ENCODE data around the gene PTPRT.

GRCh38 chr20:43202100-43202499 is 12.4 kb upstream of the PTPRT start:
- no peak for TF ChIP-seq CTCF (IDR thresholded peaks at IDR 0.05)
- TF ChIP-seq TCF7L2 (IDR thresholded peaks at IDR 0.05; ENCODE audit: low read depth, low read length), result no peak

Data from Panc1 (cell line).